Astrocyte of the cerebellum (primary cell): ENCODE results near the gene MBOAT2.
"Not testable (repeated sequence)": the region's sequence is repeated elsewhere in the genome, so short reads cannot be mapped to it uniquely, and the experiment has no call there.

ENCODE experiments used
- DNase-seq: peaks from one replicate; pipeline ENCODE4 v3.0.0-alpha.2; 2011; ENCODE audit warnings: low read depth
- H3K4me3 ChIP-seq: 2 replicates; pipeline ENCODE4 v1.5.1; 2011; ENCODE audit warnings: mild to moderate bottlenecking, low read depth, low read length, moderate library complexity
- CTCF ChIP-seq: IDR thresholded peaks from 2 replicates; pipeline ENCODE4 v1.5.1; 2012; ENCODE audit warnings: low read length, low read depth, moderate library complexity, mild to moderate bottlenecking; ENCODE audit errors: missing control alignments
- in situ Hi-C: cut with HindIII; loops from 2 replicates; pipeline ENCODE4 v1.10.0; 2017; ENCODE audit warnings: low sequenced_read_pairs

Gene MBOAT2

GRCh38 chr2:8974016-8974415 is 29.5 kb downstream of the MBOAT2 start:
- no peak for DNase-seq
- no peak for TF ChIP-seq CTCF
- in situ Hi-C loops, result no loop called here
- no peak overlapping the region for H3K4me3 ChIP-seq

- H3K4me3 ChIP-seq, in situ Hi-C loops, DNase-seq: not testable (repeated sequence)
Observed at GRCh38 chr2:8973017-8973416, 30.5 kb downstream of the MBOAT2 start.

- H3K4me3 ChIP-seq, DNase-seq, in situ Hi-C loops: not testable (repeated sequence)
Observed at GRCh38 chr2:8972535-8972934, 30.9 kb downstream of the MBOAT2 start.

- DNase-seq, H3K4me3 ChIP-seq, in situ Hi-C loops: not testable (repeated sequence)
Observed at GRCh38 chr2:8969348-8969747, 34.1 kb downstream of the MBOAT2 start.

GRCh38 chr2:8966123-8966908 is 37.2 kb downstream of the MBOAT2 start:
- no peak for TF ChIP-seq CTCF
- peak; percentile 72 for DNase-seq
- in situ Hi-C loops, result no loop called here
- no peak overlapping the region for H3K4me3 ChIP-seq

GRCh38 chr2:8965216-8965969 is 38.1 kb downstream of the MBOAT2 start:
- no peak overlapping the region for H3K4me3 ChIP-seq
- in situ Hi-C loops, result no loop called here
- DNase-seq, result no peak
- TF ChIP-seq CTCF, result no peak

- TF ChIP-seq CTCF, result no peak
- DNase-seq, result no peak
- no peak overlapping the region for H3K4me3 ChIP-seq
- in situ Hi-C loops, result no loop called here
Observed at GRCh38 chr2:8962890-8963289, 40.6 kb downstream of the MBOAT2 start.

- in situ Hi-C loops, result no loop called here
- H3K4me3 ChIP-seq, result no peak overlapping the region
- TF ChIP-seq CTCF, result no peak
- no peak for DNase-seq
Observed at GRCh38 chr2:8957628-8958027, 45.9 kb downstream of the MBOAT2 start.
